CD1c-positive myeloid dendritic cell (primary cell): ENCODE measurements around the gene CREBZF.
"Not testable (repeated sequence)": the region's sequence is repeated elsewhere in the genome, so short reads cannot be mapped to it uniquely, and the experiment has no call there.

Experiments
- DNase-seq: peaks from one replicate; pipeline ENCODE4 v3.0.0-alpha.2; 2016; ENCODE audit errors: extremely low spot score

Gene CREBZF

GRCh38 chr11:85626496-85626895, 38.4 kb downstream of the CREBZF start:
- DNase-seq, result no peak

- no peak for DNase-seq
Observed at GRCh38 chr11:85620256-85620655, 44.7 kb downstream of the CREBZF start.

- no peak for DNase-seq
Observed at GRCh38 chr11:85619499-85619898, 45.4 kb downstream of the CREBZF start.

GRCh38 chr11:85611643-85612042, 53.3 kb downstream of the CREBZF start:
- not testable (repeated sequence) for DNase-seq
